Measurements from ENCODE around the gene CTNNAL1.
"Not testable (repeated sequence)": the region's sequence is repeated elsewhere in the genome, so short reads cannot be mapped to it uniquely, and the experiment has no call there.

CTNNAL1 gene

GRCh38 chr9:108921200-108921599 is 92.1 kb downstream of the CTNNAL1 start:
- no peak for DNase-seq

DNA sequence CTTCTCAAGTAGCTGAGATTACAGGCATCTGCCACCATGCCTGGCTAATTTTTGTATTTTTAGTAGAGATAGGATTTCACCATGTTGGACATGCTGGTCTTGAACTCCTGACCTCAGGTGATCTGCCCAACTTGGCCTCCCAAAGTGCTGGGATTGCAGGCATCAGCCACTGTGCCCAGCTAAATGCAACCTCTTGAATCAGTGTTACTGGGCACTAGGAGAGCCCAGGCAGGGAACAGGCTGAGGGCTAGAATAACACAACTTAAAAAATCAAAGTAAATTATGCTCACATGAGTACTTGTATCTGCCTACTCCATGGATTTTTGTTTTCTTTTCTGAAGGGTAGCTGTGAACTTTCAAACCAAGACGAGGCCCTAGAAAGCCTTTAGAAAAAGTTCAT is 92.9 kb downstream of the CTNNAL1 start:
- DNase-seq, result not testable (repeated sequence)

DNA sequence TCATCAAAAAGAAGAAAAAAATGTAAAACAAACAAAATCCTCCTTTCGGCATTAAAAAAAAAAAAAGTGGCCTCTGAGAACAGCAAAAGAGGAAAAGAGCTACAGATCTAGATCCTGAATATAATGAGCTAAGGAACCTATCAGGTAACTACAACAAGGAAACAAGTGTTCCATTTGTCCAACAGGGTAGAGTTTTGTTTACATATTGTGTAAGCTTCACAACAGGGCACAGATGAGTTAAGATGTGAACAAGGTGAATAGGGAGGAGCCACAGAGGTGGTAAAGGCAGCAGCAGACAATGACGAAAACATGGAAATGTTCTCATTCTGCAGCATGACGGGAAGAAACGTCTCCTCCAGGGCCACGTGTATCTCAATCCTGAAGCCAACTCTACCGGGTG is 93.8 kb downstream of the CTNNAL1 start:
- no peak for DNase-seq

DNA sequence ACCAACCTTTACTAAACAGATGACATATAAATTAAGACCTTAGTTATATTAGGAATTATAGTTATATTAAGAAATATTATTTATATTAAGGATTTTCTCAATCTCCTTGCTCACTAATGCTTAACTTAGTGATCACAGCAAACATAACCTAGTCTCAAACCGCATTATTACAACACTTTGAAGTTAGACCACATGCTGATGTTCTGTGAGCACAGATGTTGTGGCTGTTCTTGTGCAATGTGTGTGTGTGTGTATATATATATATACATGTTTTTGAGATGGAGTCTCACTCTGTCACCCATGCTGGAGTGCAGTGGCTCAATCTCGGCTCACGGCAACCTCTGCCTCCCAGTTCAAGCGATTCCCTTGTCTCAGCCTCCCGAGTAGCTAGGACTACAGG is 99.9 kb downstream of the CTNNAL1 start:
- no peak for DNase-seq

- DNase-seq, result no peak
Measured at GRCh38 chr9:108911820-108912219, 101.5 kb downstream of the CTNNAL1 start.

DNA sequence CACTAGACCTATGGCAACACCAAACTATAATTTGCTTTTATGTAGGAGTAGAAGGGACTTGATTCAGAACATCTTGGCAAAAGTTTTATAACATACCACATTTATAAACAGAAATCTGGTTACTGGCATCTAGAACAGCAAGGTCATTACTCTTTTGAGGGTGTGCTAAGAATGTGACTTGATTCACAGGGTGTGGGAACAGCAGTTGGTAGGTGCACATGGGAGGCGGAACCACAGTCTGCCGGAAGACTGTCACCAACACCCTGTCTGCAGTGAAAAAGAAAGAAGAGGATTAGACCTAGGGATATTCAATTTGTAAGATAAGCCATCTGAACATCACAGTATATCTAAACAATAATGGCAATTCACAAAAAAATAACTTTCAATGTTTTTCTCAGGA is 102.4 kb downstream of the CTNNAL1 start:
- no peak for DNase-seq

DNA sequence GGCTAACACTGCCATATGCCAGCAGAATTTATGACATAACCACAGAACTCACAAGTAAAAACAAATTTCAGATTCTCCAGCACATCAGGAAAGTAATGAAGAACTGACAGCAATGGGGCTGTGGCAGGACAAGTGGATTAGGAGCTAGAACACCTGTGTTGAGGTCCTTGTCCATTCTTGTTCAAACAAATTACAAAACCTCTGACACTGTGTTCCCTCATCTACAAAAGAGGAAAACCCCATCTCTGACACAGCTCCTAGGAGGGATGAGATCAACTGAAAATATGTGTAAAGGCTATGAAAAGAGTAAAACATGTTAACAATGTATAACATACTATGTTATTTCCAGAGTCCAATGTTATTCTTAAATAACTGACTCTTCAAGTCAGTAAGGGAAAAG is 102.9 kb downstream of the CTNNAL1 start:
- no peak for DNase-seq

- no peak for DNase-seq
Measured at GRCh38 chr9:108905494-108905893, 107.8 kb downstream of the CTNNAL1 start.

DNA sequence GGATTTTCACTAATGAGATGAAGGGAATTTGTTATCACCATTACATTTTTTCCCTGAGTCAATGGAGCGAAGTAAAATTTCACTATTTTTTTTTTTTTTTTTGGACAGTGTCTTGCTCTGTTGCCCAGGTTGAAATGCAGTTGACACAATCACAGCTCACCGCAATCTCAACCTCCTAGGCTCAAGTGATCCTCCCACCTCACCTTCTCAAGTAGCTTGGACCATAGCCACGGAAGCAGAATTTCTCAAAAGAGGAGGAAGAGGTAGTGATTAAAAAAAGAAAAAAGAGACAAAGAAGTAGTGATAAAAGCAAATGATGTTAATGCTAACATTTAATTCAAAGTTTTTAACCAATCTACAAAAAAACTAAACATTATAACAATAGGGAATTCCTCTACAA is 109.1 kb downstream of the CTNNAL1 start:
- no peak for DNase-seq

DNA sequence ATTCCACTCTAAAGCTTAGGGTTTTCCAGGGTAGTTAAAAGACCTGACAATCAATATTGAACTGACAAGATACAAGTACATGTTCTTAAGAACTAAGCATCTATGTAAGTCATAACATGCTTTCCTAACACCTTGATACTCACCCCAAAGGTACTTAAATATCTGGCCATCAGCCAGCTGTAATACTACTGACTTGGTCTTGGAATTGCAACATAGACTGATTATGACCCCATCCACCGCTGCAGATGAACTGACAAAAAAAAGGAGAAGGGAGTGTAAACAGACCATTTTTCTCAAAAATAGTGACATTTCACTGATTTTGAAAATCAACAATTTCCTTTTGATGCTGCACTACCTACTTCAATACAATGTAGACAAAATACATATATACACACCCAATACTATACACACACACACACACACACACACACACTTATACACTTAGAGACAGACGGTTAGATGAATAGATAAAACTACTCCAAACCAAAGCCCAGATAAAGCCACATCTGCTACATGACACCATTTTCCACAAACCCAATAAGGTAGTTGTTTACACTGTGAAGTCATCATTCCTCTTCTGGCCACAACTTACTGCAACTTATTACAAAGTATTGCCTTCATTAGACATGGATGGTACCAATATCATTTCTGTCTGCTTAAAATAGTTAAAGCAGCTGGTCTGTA is 109.7 kb downstream of the CTNNAL1 start:
- no peak for DNase-seq

DNA sequence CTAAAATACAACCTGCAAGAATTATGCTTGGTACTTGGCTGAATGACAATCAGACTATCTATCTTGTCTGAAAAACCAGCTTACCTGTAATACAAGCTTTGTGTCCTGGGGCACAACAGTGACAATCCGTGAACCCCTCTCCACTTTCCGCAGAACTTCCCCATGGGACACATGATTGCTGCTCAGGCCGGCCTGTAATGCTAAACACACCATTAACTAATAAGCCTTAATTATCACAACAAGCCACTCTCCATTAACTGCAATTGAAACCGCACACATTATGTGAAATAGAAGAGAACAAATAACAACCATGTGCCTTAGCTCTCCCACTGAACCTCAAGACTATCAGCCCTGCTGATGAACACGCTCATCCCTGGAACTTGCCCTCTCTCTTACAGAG is 113.1 kb downstream of the CTNNAL1 start:
- no peak for DNase-seq

- DNase-seq, result not testable (repeated sequence)
Measured at GRCh38 chr9:108899023-108899695, 114.1 kb downstream of the CTNNAL1 start.

DNA sequence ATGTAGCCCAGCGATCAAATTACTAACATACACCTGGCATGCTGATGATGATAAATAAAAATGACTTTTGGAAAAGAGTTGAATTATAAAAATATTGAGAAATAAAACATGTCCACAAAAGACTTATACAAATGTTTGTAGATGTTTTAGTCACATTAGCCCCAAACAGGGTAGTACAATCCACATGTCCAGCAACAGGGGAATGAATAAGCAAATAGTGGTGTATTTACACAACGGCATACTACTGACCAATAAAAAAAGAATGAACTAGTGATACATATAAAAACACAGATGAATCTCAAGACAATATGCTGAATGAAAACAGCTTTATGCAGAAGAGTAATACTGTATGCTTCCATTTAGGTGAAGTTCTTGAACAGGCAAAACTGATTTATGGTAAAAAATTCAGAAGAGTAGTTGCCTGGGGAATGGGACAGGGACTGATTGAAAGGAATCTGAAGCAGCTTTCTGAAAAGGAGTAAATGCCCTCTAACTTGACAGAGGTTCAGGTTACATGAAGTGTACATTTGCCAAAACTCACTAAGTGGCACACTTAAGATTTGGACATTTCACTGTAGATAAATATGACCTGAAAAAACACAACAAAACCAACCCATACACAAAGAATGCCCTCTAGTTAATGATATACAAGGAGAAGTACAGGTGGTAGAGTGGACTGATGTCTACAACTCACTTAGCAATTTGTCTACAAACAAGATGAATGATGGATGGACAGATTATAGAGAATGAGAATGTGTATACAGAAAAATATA is 115.8 kb downstream of the CTNNAL1 start:
- no peak for DNase-seq

GRCh38 chr9:108894225-108894997 is 118.9 kb downstream of the CTNNAL1 start:
- no peak for DNase-seq

Measured in CD4-positive, alpha-beta T cell treated with Interleukin-15 for 1 hour (primary cell).